Stimulated activated CD4-positive, alpha-beta T cell treated with anti-CD3 and anti-CD28 coated beads, TNF-alpha, amount 100 ng/mL, for 48 hours (primary cell): Measurements from ENCODE around the gene ZNF816.
"Not testable (repeated sequence)": the region's sequence is repeated elsewhere in the genome, so short reads cannot be mapped to it uniquely, and the experiment has no call there.

Experiments used
- DNase-seq, 3 donors: peaks; one replicate each; pipeline ENCODE4 v3.0.0-alpha.2; 2020; ENCODE audit warnings: low read depth in 3 of 3

ZNF816 gene

DNA sequence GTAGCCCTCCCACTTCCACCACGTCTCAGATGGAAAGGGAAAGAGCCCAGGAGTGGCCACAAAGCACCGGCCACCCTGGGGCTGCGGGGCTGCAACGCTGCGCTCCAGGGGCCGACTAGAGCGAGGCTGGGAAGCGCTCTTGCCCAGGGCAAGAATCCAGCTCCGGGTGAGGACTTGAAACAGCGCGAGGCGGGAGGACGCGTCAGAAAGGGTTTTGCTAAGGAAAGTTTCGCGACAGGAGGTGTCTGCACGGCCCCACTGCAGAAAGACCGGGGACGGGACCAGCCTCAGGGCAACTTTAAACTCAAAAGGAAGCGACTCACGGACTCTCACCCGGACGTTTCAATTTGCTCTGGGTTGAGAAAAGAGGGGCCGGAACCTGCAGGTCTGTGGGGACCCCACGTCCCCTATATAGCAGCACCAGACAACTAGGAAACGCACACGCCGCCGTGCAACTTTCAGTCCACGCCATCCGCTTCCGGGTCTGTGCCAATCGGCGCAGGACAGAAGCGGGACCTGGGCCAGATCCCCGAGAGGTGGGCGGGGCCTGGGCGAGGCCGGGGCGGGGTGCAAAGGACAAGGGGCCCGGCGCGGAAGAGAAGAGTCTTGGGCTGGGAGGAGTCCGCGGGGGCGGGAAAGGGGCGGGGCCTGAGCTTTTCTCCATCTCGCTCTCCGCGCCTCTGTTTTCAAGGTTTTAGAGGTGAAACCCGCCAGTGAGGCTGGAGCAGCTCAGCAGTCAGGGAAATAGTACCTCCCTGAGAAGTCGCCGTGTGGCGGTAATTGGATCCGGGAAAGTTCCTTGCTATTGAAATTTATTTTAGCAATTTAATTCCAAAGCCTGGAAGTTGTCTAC, at the start of gene ZNF816:
Gene ZNF816, minus strand, starts transcription at position 488 of the 853 bp plus-strand sequence. CDS start 6,792 bp downstream, outside the sequence.
- DNase-seq = peak; percentile 97 to 100 (median 98)

DNA sequence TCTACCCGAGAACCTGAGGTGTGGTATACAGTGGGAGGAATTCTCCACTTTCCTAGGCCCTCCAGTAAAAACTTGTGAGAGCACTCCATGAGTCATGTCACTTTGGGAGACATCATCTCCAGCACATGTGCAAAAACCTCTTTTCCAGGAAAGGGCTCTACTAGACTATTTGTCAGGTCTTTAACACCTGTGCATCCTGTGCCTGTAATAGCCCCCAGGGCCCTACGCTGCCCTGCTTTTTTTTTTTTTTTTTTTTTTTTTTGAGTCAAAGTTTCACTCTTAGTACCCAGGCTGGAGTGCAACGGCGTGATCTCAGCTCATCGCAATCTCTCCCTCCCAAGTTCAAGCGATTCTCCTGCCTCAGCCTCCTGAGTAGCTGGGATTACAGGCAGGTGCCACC, 49.3 kb upstream of the ZNF816 start:
- DNase-seq = no peak

DNA sequence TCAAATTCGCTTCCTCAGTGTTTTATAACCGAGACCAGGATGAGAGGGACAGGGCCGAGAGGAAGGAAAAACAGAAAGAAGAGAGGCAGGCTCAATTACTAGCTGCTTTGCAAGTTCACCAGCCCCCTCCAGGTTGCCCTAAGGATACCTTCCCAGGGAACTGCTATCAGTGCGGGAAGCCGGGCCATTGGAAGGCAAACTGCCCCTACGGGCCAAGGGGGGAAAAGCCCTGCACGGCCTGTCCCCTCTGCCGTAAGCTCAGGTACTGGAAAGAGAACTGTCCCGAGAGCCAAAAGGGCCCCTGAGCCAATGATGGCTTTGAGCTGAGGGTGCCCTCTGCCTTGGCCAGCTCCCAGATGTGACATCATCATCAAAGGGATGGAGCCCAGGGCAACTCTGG, 47.8 kb upstream of the ZNF816 start:
- DNase-seq = no peak

DNA sequence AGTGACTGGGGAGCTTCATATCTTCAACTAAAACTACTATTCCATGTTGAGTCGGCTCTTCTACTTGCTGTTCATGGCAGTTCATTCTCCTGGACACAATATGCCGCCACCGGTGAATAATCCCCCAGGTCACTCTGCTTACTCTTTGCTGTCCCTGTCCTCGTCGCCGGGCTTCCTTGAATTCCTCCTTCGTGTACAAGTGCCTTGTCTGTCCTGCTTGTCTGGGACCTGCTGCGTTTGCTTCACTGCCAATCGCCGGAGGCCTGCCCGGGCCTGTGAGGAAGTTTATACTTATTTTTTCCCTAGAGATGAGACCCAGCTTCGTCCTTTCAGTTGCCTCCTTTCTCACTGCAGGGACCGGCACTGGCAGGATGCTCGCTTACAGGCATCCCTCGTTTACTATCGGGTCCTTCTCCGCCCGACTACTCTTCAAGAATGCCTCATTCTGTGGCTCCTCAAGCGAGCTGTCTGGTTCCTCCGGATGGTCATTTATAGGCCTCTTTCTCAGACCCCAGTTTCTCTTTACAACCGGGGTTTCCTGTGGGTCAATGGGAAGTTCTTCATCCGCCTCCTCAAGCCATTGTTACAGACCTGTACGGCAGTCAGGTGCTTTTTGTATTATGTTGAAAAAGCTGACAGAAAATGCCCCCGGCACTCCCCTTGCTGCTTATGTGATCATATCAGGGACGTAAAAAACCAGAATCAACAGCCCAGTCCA, 45.5 kb upstream of the ZNF816 start:
- no peak for DNase-seq

DNA sequence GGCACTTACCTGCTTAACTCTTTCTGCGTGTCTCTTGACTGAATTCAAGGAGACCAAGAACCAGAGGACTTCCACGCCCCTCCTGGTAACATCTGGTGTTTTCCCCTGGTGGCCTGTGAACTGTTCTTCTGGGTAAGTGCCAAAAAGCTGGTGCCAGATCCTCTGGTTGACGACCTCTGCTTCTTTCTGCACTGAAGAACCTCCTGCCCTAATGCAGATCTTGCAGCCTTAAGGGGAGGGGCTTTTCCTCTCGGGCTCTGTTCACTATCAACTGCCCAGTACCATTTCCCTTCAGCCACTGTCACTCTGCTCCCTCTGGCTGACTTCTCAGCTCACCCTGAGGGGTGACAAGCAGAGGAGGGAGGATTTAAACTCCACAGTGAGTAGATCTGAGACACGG, 44.9 kb upstream of the ZNF816 start:
- DNase-seq = no peak

DNA sequence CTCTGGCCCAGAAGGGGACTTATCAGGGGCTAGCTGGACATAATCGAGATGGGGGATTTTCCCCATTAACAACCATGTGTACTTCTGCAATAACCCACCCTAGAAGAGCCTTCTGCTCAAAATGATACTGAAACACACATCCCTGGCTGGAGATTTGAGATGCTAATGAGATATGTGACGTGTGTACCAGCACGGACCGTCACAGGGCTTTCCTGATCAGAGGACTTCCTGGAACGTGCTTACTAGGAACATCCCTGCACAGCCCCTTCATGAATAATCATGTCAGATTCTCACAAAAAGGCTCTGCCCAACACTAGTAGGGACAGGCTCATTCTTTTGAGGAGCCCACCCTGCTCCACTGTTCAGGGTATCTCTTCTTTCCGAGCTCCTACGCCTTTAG, 44.5 kb upstream of the ZNF816 start:
- no peak for DNase-seq

DNA sequence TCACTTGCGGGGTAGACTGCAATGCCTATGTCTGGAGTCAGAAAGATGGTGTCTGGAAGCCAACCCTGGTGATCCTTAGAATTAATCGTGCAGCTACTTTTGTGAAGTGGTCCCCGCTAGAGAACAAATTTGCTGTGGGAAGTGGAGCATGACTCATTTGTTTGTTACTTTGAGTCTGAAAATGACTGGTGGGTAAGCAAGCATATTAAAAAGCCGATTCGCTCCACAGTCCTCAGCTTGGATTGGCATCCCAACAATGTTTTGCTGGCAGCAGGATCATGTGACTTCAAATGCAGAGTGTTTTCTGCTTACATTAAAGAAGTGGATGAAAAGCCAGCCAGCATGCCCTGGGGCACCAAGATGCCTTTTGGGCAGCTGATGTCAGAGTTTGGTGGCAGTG, 41.6 kb upstream of the ZNF816 start:
- no peak for DNase-seq

DNA sequence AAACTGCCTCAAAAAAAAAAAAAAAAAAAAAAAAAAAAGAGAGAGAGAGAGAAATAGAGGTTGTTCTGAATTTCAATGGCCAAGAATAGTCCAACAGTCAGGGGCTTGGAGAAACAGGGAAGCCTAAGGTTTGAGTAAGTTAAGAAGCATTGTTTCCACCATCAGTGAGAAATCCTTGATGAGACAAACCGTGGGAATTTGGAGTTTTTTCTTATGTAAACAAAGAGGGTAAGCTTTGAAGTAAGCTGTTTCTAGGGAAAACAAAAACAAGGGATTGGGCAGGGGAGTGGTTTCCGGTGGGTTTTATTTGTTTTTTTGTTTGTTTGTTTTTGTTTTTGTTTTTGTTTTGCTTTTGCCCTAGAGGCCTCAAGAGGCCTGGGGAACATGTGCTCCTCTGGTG, 39.8 kb upstream of the ZNF816 start:
- no peak for DNase-seq

DNA sequence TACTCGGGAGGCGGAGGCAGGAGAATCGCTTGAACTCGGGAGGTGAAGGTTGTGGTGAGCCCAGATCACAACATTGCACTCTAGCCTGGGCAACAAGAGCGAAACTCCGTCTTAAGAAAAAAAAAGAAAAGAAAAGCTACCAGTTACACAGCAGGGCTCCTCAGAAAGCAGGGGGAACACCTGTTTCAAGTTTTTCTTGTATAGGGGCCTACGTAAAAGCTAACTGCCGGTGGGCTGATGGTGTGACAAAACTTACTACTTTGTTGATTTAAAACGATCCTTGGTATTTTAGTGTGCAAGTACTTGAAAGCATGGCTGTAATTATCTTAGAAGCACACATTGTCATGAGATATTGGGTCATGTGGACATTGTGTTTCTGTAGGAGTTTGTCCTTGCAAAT, 35.3 kb upstream of the ZNF816 start:
- DNase-seq = no peak

DNA sequence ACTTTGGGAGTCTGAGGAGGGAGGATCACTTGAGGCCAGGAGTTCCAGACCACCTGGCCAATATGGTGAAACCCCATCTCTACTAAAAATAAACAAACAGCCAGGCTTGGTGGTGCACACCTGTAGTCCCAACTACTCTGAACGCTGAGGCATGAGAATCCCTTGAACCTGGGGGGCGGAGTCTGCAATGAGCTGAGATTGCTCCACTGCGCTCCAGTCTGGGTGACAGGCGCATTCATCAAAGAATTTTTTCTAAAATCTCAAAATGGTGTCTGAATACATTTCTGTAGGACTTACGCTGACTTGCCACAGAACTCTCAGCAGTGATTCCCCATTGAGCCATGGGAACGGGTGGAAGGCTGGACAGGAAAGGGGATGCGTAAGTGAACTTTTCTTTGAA, 33.0 kb upstream of the ZNF816 start:
- no peak for DNase-seq

DNA sequence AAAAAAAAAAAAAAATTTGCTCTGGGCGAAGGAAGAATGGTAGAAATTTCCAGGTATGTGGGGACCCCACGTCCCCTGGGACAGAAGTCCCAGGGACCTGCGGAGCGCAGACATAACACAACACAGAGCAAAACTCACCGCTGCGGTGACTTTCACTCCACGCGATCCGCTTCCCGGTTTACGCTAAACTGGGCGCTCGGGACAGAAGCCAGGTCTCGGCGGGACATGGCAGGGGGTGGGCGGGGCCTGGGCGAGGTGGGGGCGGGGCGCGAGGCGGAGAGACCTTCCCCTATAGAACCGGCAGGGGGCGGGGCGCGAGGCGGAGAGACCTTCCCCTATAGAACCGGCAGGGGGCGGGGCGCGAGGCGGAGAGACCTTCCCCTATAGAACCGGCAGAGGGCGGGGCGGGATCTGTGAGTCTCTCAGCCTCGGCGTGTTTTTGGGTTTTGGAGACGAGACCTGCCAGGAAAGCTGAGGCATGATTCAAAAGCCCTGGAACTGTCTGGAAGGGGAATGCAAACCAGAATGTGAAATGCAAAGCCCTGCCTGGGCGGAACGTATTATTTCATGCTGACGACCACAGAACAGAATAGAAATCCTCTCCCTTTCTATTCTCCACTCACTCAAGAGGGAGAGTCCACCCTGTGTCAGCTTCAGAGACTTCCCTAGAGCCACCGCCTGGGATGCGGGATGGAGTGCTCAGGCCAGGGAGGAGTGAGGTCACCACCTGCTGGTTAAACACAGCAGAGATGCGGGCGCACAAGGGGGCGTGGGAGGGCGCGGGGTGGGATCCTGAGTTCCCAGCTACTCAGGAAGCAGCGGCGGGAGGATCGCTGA, 30.9 kb upstream of the ZNF816 start:
- peak; percentile 41 to 76 (median 54) for DNase-seq

DNA sequence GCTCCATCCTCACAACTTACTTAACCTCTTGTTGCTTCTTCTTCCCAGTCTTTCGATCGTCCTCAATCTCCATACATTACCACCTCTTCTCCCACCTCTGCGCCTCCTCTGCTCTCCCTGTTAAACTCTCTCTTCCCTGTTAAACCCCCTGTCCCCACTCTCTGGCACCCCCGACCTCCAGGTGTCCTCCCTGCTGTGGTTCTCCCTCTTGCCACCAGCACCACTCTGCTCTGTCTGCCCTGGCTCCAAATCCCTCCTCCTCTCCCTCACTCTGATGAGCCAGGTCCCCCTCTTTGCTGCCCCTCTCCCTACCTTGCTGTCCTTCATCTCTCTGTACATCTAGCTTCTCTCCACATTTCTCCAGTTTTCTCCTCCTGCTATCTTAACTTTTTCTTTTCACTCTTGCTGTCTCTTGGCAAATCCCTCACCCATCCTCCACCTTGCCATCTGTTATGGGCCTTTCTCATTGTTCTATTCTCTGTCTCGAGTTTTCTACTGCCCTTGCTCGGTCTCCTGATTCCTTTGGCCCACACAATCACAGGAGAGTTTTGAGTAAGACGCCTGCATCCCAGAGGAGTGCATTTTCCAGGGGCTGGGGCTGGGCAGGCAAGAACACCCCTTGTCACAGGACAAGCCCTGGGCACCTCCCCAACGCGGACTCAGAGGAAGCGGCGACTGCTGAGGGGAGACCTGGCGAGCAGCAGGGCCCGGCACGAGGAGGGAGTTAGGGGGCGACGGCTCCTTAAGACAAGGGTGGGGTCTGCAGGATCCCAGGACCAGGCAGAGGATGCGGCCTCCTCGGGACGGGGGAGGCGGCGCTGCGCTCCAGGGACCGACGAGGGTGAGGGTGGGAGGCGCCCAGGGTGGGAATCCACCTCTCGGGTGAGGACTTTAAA, 29.7 kb upstream of the ZNF816 start:
- no peak for DNase-seq

DNA sequence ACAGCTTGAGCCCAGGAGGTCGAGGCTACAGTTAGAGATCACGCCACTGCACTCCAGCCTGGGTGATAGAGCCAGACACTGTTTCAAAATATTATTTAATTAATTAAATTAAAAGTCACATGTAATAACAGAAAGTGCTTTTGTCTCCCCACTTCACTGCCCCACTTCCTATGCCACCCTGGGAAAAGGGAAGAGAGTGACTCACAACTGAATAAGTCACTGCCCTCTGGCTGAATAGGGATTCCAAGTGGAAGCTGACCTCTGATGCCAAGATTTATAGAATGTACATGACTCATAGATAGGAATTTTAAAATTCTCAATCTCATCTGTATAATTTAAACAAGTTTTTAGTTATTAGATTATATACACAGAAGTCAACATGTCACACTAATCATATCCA, 28.8 kb upstream of the ZNF816 start:
- DNase-seq = no peak

DNA sequence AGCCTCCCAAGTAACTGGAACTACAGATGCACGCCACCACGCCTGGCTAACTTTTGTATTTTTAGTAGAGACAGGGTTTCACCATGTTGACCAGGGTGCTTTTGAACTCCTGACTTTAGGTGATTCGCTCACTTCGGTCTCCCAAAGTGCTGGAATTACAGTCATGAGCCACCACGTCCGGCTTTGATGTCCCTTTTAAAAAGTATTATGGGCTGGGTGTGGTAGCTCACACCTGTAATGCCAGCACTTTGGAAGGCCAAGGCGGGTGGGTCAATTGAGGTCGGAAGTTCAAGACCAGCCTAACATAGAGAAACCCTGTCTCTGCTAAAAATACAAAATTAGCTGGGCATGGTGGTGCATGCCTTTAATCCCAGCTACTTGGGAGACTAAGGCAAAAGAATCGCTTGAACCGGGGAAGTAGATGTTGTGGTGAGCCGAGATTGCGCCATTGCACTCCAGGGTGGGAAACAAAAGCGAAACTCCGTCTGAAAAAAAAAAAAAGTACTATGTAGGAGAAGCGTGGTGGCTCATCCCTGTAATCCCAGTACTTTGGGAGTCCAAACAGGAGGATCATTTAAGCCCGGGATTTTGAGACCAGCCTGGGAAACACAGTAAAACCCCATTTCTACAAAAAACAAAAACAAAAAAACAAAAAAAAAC, 28.2 kb upstream of the ZNF816 start:
- DNase-seq = no peak

DNA sequence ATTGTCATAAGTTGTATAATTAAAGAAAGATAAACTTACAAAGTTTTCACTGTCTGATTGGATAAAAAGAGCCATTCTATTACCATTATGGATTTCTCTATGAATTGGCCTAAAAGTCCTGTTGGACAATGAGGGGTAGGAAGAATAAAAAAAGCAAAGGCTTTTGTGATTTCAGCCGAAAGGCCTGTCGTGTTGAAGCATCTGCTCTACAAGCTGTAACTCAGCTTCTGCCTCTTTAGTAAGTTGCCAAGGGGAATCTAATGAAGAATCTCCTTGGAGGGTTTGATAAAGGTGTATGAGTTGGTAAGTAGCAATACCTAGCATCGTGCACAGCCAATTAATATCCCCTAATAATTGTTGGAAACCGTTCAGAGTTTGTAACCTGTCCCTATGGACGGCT, 25.8 kb upstream of the ZNF816 start:
- no peak for DNase-seq

DNA sequence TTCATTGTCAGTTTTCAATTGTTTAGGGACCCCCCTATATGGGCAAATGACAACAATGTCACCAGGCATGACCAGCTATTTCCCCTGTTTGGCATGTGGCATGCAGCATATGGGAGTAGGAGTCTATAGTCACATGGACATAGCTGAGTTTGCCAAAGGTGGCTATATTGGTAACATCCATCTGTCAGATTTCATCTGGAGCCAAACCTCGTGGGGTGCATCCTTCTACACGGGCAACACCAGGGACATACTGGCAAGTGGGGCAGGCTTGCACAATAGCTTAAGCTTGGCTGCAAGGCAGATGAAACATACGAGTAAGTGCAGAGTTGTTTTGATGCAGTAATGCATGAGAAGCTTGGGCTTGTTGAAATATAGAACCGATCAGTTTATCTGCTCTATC, 24.5 kb upstream of the ZNF816 start:
- DNase-seq = no peak

DNA sequence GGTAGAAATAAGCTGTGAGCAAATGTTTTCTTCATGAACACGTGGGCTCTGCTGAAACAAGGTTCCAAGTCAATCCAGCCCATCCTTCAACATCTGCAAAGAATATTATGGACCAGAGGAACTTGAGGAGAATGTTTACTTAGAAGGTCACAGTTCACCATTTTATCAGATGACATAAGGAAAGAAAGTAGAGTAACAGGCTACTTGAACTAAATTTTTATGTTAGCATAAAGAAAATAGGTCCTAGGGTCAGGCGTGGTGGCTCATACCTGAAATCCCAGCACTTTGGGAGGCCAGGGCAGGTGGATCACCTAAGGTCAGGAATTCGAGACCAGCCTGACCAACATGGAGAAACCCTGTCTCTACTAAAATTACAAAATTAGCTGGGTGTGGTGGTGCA, 20.5 kb upstream of the ZNF816 start:
- DNase-seq = not testable (repeated sequence)

DNA sequence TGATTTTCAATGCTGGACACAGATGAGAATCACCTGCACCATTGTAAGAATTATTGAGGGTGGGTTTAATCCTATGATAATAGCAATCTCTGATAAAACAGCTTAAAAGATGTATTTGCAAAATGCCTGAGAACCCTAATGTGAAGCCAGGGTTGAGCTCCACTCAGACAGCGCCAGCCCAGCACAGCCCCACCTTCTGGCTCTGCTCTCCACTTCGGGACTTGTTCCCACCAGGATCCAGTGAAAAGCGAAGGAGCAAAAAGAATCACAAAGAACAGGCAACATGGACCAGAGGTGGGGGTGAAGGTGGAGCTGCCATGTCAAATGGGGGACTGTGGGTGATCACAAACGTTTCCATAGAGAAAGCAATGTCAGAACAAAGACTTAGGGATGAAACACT, 18.6 kb upstream of the ZNF816 start:
- no peak for DNase-seq

DNA sequence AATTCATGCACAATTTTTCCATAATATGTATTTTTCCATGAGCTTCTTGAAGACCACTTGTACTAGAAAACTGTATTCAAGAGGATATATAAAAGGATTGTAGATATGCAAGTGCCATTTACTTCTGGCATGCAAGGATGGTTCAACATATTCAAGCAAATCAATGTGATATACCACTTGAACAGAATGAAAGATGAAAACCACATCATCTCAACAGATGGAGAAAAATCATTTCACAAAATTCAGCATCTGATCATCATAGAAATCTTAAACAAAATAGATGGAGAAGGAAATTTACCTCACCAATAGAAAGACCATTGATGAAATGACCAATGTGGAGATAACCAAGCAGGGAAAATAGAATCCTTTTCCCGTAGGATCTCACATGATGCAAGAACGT, 5.1 kb upstream of the ZNF816 start:
- no peak for DNase-seq

DNA sequence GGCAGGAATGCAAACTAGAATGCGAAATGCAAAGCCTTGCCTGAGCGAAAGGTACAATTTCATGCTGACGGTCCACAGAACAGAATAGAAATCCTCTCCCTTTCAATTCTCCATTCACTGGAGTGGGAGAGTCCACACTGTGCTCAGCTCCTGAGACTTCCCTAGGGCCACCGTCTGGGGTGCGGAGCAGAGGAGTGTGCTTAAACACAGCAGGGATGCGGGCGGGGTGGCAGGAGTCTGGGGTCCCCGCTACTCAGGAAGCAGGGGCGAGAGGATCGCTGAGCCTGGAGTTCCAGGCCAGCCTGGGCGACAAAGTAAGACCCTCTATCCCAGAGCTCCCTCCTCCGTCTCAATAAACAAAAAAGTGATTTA, 552 bp upstream of the ZNF816 start:
- DNase-seq = no peak

DNA sequence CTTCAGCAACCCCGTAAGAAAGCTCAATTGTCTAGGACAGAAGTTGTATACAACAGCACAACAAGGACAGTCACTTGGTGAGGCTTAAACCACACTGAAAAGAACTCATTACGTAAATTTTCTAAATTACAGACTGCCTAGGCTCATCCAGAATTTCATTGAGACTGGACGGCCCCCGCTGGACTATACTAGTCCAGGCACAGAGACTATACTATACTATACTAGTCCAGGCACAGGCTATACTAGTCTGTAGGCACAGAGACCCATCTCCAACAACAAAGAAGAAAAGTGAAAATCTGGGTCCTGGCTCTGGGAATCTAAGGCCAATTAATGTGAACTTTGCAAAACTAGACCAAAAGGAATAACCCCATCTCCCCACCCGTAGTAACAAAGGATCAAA, 700 bp downstream of the ZNF816 start:
- no peak for DNase-seq
